Endothelial cell of umbilical vein (primary cell): ENCODE measurements around the gene DCLK1. TPM values are rescaled to one million over a fixed set of nuclear protein-coding genes. Genes with fewer than 3 reads are reported as not detected.

ENCODE experiments used
- BruUV-seq: library from RNA; stranded (reverse); fragments of 400-500 nt; replicated peaks from 2 replicates; lab custom pipeline; 2021; lab: Mats Ljungman, UMichigan
- CTCF ChIA-PET: fragments of 300-600, 350-600 bp; sonication (Branson Sonifier 250); formaldehyde crosslinking; loops from one replicate; lab custom pipeline; 2021; ENCODE audit warnings: antibody characterized with exemption, inconsistent platforms; lab: Charles Lee
- POLR2A ChIA-PET: fragments of 300-600, 350-600 bp; sonication (Branson Sonifier 250); formaldehyde crosslinking; loops from one replicate; lab custom pipeline; 2021; ENCODE audit warnings: antibody characterized with exemption, inconsistent platforms; lab: Charles Lee
- DNase-seq: peaks from one replicate; pipeline ENCODE4 v3.0.0-alpha.2; 2011; ENCODE audit warnings: low read depth, low spot score
- FAIRE-seq: peaks from 2 replicates; lab custom pipeline; 2011; peaks lifted over from hg19 to GRCh38; lab: Jason Lieb, UNC
- H2AFZ ChIP-seq: 2 replicates; pipeline ENCODE4 v1.6.0; 2012; ENCODE audit warnings: low read depth, low read length, control low read depth, inconsistent platforms
- H3K27ac ChIP-seq: 2 replicates; pipeline ENCODE4 v1.5.1; 2011; ENCODE audit warnings: low read depth, mild to moderate bottlenecking, control low read depth, low read length, moderate library complexity; ENCODE audit not compliant: insufficient read depth
- H3K27me3 ChIP-seq, 2 experiments: 2 replicates each; pipeline versions ENCODE4 v1.6.0 to v1.6.1; 2011; ENCODE audit warnings: low read length in 2 of 2, mixed read lengths in 1 of 2; ENCODE audit not compliant: control insufficient read depth in 2 of 2, insufficient read depth in 2 of 2
- H3K36me3 ChIP-seq, 2 experiments: 2 replicates in 1 of 2; 3 replicates in 1 of 2; pipeline ENCODE4 v1.5.1; 2011; ENCODE audit warnings: low read length in 2 of 2, mild to moderate bottlenecking in 1 of 2, moderate library complexity in 1 of 2; ENCODE audit not compliant: control insufficient read depth in 2 of 2, insufficient read depth in 2 of 2; ENCODE audit errors: extremely low read depth in 1 of 2
- H3K4me1 ChIP-seq: 3 replicates; pipeline ENCODE4 v1.5.1; 2011; ENCODE audit warnings: mild to moderate bottlenecking, low read length; ENCODE audit not compliant: control insufficient read depth, insufficient read depth; ENCODE audit errors: extremely low read depth
- H3K4me2 ChIP-seq: 2 replicates; pipeline ENCODE4 v1.6.1; 2011; ENCODE audit warnings: low read length, control low read depth, mixed read lengths; ENCODE audit not compliant: insufficient read depth
- H3K4me3 ChIP-seq, 3 experiments: fragments of 200-600 bp in 1 of 3; sonication (generic), shearing (Covaris generic) in 1 of 3; replicated peaks in 1 of 3; 2 replicates each; pipeline ENCODE4 v1.5.1; 2011 to 2016; ENCODE audit warnings: control low read depth in 3 of 3, low read length in 3 of 3, mild to moderate bottlenecking in 2 of 3, inconsistent platforms in 1 of 3, low read depth in 1 of 3, moderate library complexity in 1 of 3; ENCODE audit not compliant: insufficient read depth in 1 of 3
- H3K79me2 ChIP-seq: 2 replicates; pipeline ENCODE4 v1.6.0; 2012; ENCODE audit warnings: low read length, inconsistent platforms; ENCODE audit not compliant: control insufficient read depth, insufficient read depth
- H3K9ac ChIP-seq: replicated peaks from 2 replicates; pipeline ENCODE3; 2011; ENCODE audit warnings: low read length, control low read depth; ENCODE audit not compliant: insufficient read depth; ENCODE audit errors: extremely low read depth
- H3K9me1 ChIP-seq: replicated peaks from 3 replicates; pipeline ENCODE4 v1.6.0; 2011; ENCODE audit warnings: mild to moderate bottlenecking, low read length; ENCODE audit not compliant: control insufficient read depth, insufficient read depth; ENCODE audit errors: extremely low read depth
- H3K9me3 ChIP-seq: replicated peaks from 2 replicates; pipeline ENCODE4 v1.5.1; 2012; ENCODE audit warnings: low read length, inconsistent platforms; ENCODE audit not compliant: control insufficient read depth, insufficient read depth
- H4K20me1 ChIP-seq: replicated peaks from 2 replicates; pipeline ENCODE3; 2011; ENCODE audit warnings: mild to moderate bottlenecking, low read length; ENCODE audit not compliant: control insufficient read depth, insufficient read depth; ENCODE audit errors: extremely low read depth
- EZH2 ChIP-seq: IDR thresholded peaks from 2 replicates; pipeline ENCODE4 v1.6.1; 2012; ENCODE audit warnings: borderline replicate concordance, low read depth, mild to moderate bottlenecking, moderate library complexity, low read length, inconsistent platforms; ENCODE audit not compliant: severe bottlenecking
- FOS ChIP-seq: IDR thresholded peaks from 2 replicates; pipeline ENCODE4 v1.6.1; 2011; ENCODE audit warnings: mild to moderate bottlenecking, low read length, moderate library complexity, borderline replicate concordance; ENCODE audit not compliant: insufficient read depth
- GATA2 ChIP-seq: IDR thresholded peaks from 2 replicates; pipeline ENCODE4 v1.7.0; 2011; ENCODE audit warnings: low read depth, mild to moderate bottlenecking, moderate library complexity, mixed read lengths, low read length; ENCODE audit not compliant: insufficient read length, insufficient read depth
- JUN ChIP-seq: IDR thresholded peaks from 2 replicates; pipeline ENCODE4 v1.6.1; 2011; ENCODE audit warnings: borderline replicate concordance, low read depth; ENCODE audit not compliant: insufficient read length, insufficient read depth
- MAX ChIP-seq: IDR thresholded peaks from 2 replicates; pipeline ENCODE4 v1.6.1; 2011; ENCODE audit not compliant: insufficient read depth, insufficient read length
- MYC ChIP-seq: IDR thresholded peaks from one replicate; pipeline ENCODE4 v1.6.1; 2011; ENCODE audit warnings: mild to moderate bottlenecking, low read depth, low read length
- POLR2A ChIP-seq: IDR thresholded peaks from 2 replicates; pipeline ENCODE4 v1.6.1; 2012; ENCODE audit warnings: low read depth, mild to moderate bottlenecking, control low read depth, low read length
- POLR2AphosphoS5 ChIP-seq: IDR thresholded peaks from 2 replicates; pipeline ENCODE4 v1.6.1; 2012; ENCODE audit warnings: low read depth, mild to moderate bottlenecking, control low read depth, low read length, moderate library complexity; ENCODE audit not compliant: insufficient read depth
- dilution Hi-C: fragments of 300-500 bp; cut with MboI; formaldehyde crosslinking; loops from one replicate; pipeline ENCODE4 v1.15.0; 2019; ENCODE audit warnings: low sequenced_read_pairs; ENCODE audit not compliant: extremely low pct_ligation_motif_present
- intact Hi-C: fragments of 100-400 bp; cut with micrococcal nuclease; formaldehyde crosslinking; loops from one replicate; pipeline ENCODE4 v1.10.0; 2022
- polyA plus RNA-seq, 4 experiments: library from polyadenylated mRNA; depleted of rRNA in 3 of 4; stranded (reverse) in 3 of 4; unstranded in 1 of 4; fragments of >200 nt; gene quantifications; 2 replicates each; pipeline versions ENCODE4 v1.2.1 to v1.2.3, GENCODE V29; 2011 to 2012; ENCODE audit warnings: missing spikeins in 1 of 4
- total RNA-seq: library from RNA; stranded (reverse); gene quantifications from 2 replicates; pipeline ENCODE4 v1.2.3, GENCODE V29; 2021
- TF ChIP-seq, protein P1 (sequence below), 2 donors: IDR thresholded peaks; 1 replicate in 1 of 2; 2 replicates in 1 of 2; pipeline ENCODE4 v1.5.1; 2011; ENCODE audit warnings: low read length in 2 of 2, mild to moderate bottlenecking in 2 of 2, moderate library complexity in 2 of 2, control low read depth in 1 of 2, inconsistent platforms in 1 of 2, low read depth in 1 of 2; ENCODE audit not compliant: insufficient read depth in 1 of 2; ENCODE audit errors: extremely low read depth in 1 of 2

Gene DCLK1
- total and polyA plus RNA-seq, 2 donors (not counting 3 experiments of a cell fraction or from before 2014, with no cell fraction given): 0.28 to 3.9 TPM

GRCh38 chr13:35909091-35909490 lies 222.1 kb downstream of the DCLK1 start:
- H2AFZ ChIP-seq: no peak overlapping the region
- no peaks in the 10 kb centered on the region for H4K20me1 ChIP-seq
- H3K27ac ChIP-seq: no peak overlapping the region
- no peaks in the 10 kb centered on the region for H3K27me3 ChIP-seq
- no peak overlapping the region for H3K9ac ChIP-seq
- no peak for DNase-seq
- FAIRE-seq: no peak
- no peak for TF ChIP-seq EZH2
- no peak for TF ChIP-seq POLR2AphosphoS5
- TF ChIP-seq, protein P1, sequence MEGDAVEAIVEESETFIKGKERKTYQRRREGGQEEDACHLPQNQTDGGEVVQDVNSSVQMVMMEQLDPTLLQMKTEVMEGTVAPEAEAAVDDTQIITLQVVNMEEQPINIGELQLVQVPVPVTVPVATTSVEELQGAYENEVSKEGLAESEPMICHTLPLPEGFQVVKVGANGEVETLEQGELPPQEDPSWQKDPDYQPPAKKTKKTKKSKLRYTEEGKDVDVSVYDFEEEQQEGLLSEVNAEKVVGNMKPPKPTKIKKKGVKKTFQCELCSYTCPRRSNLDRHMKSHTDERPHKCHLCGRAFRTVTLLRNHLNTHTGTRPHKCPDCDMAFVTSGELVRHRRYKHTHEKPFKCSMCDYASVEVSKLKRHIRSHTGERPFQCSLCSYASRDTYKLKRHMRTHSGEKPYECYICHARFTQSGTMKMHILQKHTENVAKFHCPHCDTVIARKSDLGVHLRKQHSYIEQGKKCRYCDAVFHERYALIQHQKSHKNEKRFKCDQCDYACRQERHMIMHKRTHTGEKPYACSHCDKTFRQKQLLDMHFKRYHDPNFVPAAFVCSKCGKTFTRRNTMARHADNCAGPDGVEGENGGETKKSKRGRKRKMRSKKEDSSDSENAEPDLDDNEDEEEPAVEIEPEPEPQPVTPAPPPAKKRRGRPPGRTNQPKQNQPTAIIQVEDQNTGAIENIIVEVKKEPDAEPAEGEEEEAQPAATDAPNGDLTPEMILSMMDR (IDR thresholded peaks at IDR 0.05; ENCODE audit: extremely low read depth in 1 of 2, insufficient read depth in 1 of 2, low read depth in 1 of 2, low read length in 2 of 2): no peak
- TF ChIP-seq POLR2A: no peak
- TF ChIP-seq MAX: no peak
- no peak for TF ChIP-seq JUN
- no peak for TF ChIP-seq GATA2
- no peak for TF ChIP-seq MYC
- no peak for TF ChIP-seq FOS
- no TSS peak for BruUV-seq
- ChIA-PET CTCF (interaction anchor here (1.0 kb wide), 1 partner anchor 9 kb away, joined by 3 read pairs; no protein-coding TSS in a partner anchor), POLR2A (no interaction called here)
- H3K36me3 ChIP-seq: no peaks in the 10 kb centered on the region
- no peaks in the 10 kb centered on the region for H3K79me2 ChIP-seq
- no peak overlapping the region for H3K4me3 ChIP-seq
- dilution Hi-C loops: no loop called here
- H3K9me1 ChIP-seq: no peaks in the 10 kb centered on the region
- no peak overlapping the region for H3K4me2 ChIP-seq
- H3K4me1 ChIP-seq: no peaks in the 10 kb centered on the region
- no peaks in the 10 kb centered on the region for H3K9me3 ChIP-seq
- intact Hi-C loops: no loop called here
